ENCODE results near the gene MRTFA.
"Not testable (repeated sequence)": the region's sequence is repeated elsewhere in the genome, so short reads cannot be mapped to it uniquely, and the experiment has no call there.

Gene MRTFA

GRCh38 chr22:40594346-40594745 lies 42.2 kb downstream of the MRTFA start:
- DNase-seq: no peak

GRCh38 chr22:40593460-40594273 lies 42.9 kb downstream of the MRTFA start:
- DNase-seq: no peak

GRCh38 chr22:40592352-40593113 lies 44.0 kb downstream of the MRTFA start:
- DNase-seq: no peak

GRCh38 chr22:40588726-40589125 lies 47.8 kb downstream of the MRTFA start:
- no peak for DNase-seq

- no peak for DNase-seq
Observed at GRCh38 chr22:40586781-40587180, 49.7 kb downstream of the MRTFA start.

- DNase-seq: no peak
Observed at GRCh38 chr22:40585310-40585751, 51.2 kb downstream of the MRTFA start.

- DNase-seq: not testable (repeated sequence)
Observed at GRCh38 chr22:40584766-40585165, 51.8 kb downstream of the MRTFA start.

GRCh38 chr22:40583053-40583741 lies 53.3 kb downstream of the MRTFA start:
- DNase-seq: no peak

- no peak for DNase-seq
Observed at GRCh38 chr22:40582063-40582462, 54.5 kb downstream of the MRTFA start.

- DNase-seq: no peak
Observed at GRCh38 chr22:40580631-40581030, 55.9 kb downstream of the MRTFA start.

- DNase-seq: peak in 1 of 2 donors; percentile 5
Observed at GRCh38 chr22:40578171-40578570, 58.3 kb downstream of the MRTFA start.

GRCh38 chr22:40572976-40573375 lies 63.5 kb downstream of the MRTFA start:
- DNase-seq: no peak

GRCh38 chr22:40571887-40572286 lies 64.6 kb downstream of the MRTFA start:
- no peak for DNase-seq

GRCh38 chr22:40567626-40568328 lies 68.7 kb downstream of the MRTFA start:
- no peak for DNase-seq

- DNase-seq: no peak
Observed at GRCh38 chr22:40567106-40567505, 69.4 kb downstream of the MRTFA start.

GRCh38 chr22:40560994-40561515 lies 75.5 kb downstream of the MRTFA start:
- no peak for DNase-seq

- no peak for DNase-seq
Observed at GRCh38 chr22:40560551-40560950, 76.0 kb downstream of the MRTFA start.

GRCh38 chr22:40557972-40558371 lies 78.5 kb downstream of the MRTFA start:
- DNase-seq: no peak

- DNase-seq: no peak
Observed at GRCh38 chr22:40556641-40557040, 79.9 kb downstream of the MRTFA start.

- not testable (repeated sequence) for DNase-seq
Observed at GRCh38 chr22:40554023-40554422, 82.5 kb downstream of the MRTFA start.

GRCh38 chr22:40553014-40553554 lies 83.4 kb downstream of the MRTFA start:
- no peak for DNase-seq

GRCh38 chr22:40552070-40552469 lies 84.4 kb downstream of the MRTFA start:
- DNase-seq: no peak
